ENCODE measurements around the gene CFAP410. TPM values are rescaled to one million over a fixed set of nuclear protein-coding genes. Genes with fewer than 3 reads are reported as not detected.

CFAP410 gene
- total RNA-seq, 4 donors from 2014 or later: 10.6 to 23.0 (median 20.0) TPM

- ATAC-seq: no peak
These were observed 21.0 kb upstream of the CFAP410 start for GRCh38 chr21:44360159-44360558.

GRCh38 chr21:44359396-44359795 lies 20.2 kb upstream of the CFAP410 start:
- in situ Hi-C loops (cut with MboI; ENCODE audit: low sequenced_read_pairs in 4 of 4): no loop called here

More at GRCh38 chr21:44360159-44360558, 21.0 kb upstream of the CFAP410 start:
- H3K27ac ChIP-seq: no peak overlapping the region
- no peak overlapping the region for H3K4me3 ChIP-seq
- in situ Hi-C loops (cut with MboI; ENCODE audit: low sequenced_read_pairs in 4 of 4) (no loop called here), intact Hi-C loops (cut with DNase I; ENCODE audit: low total_unique reads) (no loop called here)
- no peaks in the 10 kb centered on the region for H3K36me3 ChIP-seq
- TF ChIP-seq CTCF (IDR thresholded peaks at IDR 0.05 in 4 of 5, conservative IDR thresholded peaks at IDR 0.05 in 1 of 5) (no peak), POLR2A (IDR thresholded peaks at IDR 0.05) (no peak)
- no peak for DNase-seq
- peaks cover 3 to 17% (median 9%) of the 10 kb centered on the region in 3 donors for H3K27me3 ChIP-seq
- H3K4me1 ChIP-seq: no peaks in the 10 kb centered on the region
- no peaks in the 10 kb centered on the region for H3K9me3 ChIP-seq

GRCh38 chr21:44357064-44357837 lies 18.1 kb upstream of the CFAP410 start:
- Histone ChIP-seq H3K36me3 (no peaks in the 10 kb centered on the region), H3K4me1 (no peaks in the 10 kb centered on the region), H3K27me3 (peaks cover 7 to 20% (median 9%) of the 10 kb centered on the region in 3 donors), H3K27ac (no peak overlapping the region), H3K4me3 (no peak overlapping the region), H3K9me3 (no peaks in the 10 kb centered on the region)
- intact Hi-C loops (cut with DNase I; ENCODE audit: low total_unique reads): no loop called here
- TF ChIP-seq CTCF (IDR thresholded peaks at IDR 0.05 in 4 of 5, conservative IDR thresholded peaks at IDR 0.05 in 1 of 5) (no peak), POLR2A (IDR thresholded peaks at IDR 0.05) (no peak)
- ATAC-seq: no peak
- in situ Hi-C loops (cut with MboI; ENCODE audit: low sequenced_read_pairs in 4 of 4): no loop called here
- no peak for DNase-seq

More at GRCh38 chr21:44359396-44359795, 20.2 kb upstream of the CFAP410 start:
- TF ChIP-seq CTCF (IDR thresholded peaks at IDR 0.05 in 4 of 5, conservative IDR thresholded peaks at IDR 0.05 in 1 of 5): no peak
- TF ChIP-seq POLR2A (IDR thresholded peaks at IDR 0.05): no peak
- ATAC-seq (no peak), DNase-seq (no peak)
- intact Hi-C loops (cut with DNase I; ENCODE audit: low total_unique reads): no loop called here
- no peaks in the 10 kb centered on the region for H3K4me1 ChIP-seq
- no peaks in the 10 kb centered on the region for H3K9me3 ChIP-seq
- H3K27me3 ChIP-seq: peaks cover 3 to 17% (median 9%) of the 10 kb centered on the region in 3 donors
- H3K36me3 ChIP-seq: no peaks in the 10 kb centered on the region
- no peak overlapping the region for H3K4me3 ChIP-seq
- H3K27ac ChIP-seq: no peak overlapping the region

DNA sequence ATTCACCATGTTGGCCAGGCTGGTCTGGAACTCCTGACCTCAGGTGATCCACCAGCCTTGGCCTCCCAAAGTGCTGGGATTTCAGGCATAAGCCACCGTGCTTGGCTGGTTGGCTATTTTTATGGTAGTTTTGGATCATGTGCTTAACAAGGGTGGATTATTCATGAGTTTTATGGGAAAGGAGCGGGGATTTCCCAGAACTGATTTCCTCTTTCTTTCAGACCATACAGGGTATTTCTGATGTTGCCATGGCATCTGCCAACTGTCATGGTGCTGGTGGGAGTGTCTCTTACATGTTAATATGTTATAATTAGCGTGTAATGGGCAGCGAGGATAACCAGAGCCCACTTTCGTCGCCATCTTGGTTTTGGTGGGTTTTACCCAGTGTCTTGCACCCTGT lies 17.4 kb upstream of the CFAP410 start:
- Histone ChIP-seq H3K36me3 (no peaks in the 10 kb centered on the region), H3K27ac (no peak overlapping the region), H3K9me3 (no peaks in the 10 kb centered on the region), H3K4me1 (no peaks in the 10 kb centered on the region), H3K4me3 (no peak overlapping the region), H3K27me3 (peaks cover 7 to 25% (median 15%) of the 10 kb centered on the region in 3 donors)
- no peak for DNase-seq
- intact Hi-C loops (cut with DNase I; ENCODE audit: low total_unique reads): no loop called here
- in situ Hi-C loops (cut with MboI; ENCODE audit: low sequenced_read_pairs in 4 of 4): no loop called here
- no peak for ATAC-seq
- TF ChIP-seq CTCF (IDR thresholded peaks at IDR 0.05 in 4 of 5, conservative IDR thresholded peaks at IDR 0.05 in 1 of 5) (no peak), POLR2A (IDR thresholded peaks at IDR 0.05) (no peak)
